Amygdala (tissue), 56 donors: ENCODE data around the gene ZFP64.
"Not testable (repeated sequence)": the region's sequence is repeated elsewhere in the genome, so short reads cannot be mapped to it uniquely, and the experiment has no call there.

Source experiments
- DNase-seq, 56 donors: peaks; one replicate each; lab custom pipeline; 2025; lab: John Stamatoyannopoulos, UW

Gene ZFP64

GRCh38 chr20:52167232-52167840 lies 24.2 kb downstream of the ZFP64 start:
- DNase-seq, result no peak

GRCh38 chr20:52166150-52166549 lies 25.4 kb downstream of the ZFP64 start:
- no peak for DNase-seq

- DNase-seq, result no peak
Observed at GRCh38 chr20:52160621-52161204, 30.9 kb downstream of the ZFP64 start.

GRCh38 chr20:52160049-52160570 lies 31.5 kb downstream of the ZFP64 start:
- no peak for DNase-seq

- DNase-seq, result no peak
Observed at GRCh38 chr20:52154575-52154974, 37.0 kb downstream of the ZFP64 start.

- DNase-seq, result no peak
Observed at GRCh38 chr20:52153896-52154295, 37.7 kb downstream of the ZFP64 start.

GRCh38 chr20:52152921-52153320 lies 38.7 kb downstream of the ZFP64 start:
- DNase-seq, result no peak

- DNase-seq, result no peak
Observed at GRCh38 chr20:52152416-52152815, 39.2 kb downstream of the ZFP64 start.

GRCh38 chr20:52150440-52151258 lies 40.9 kb downstream of the ZFP64 start:
- DNase-seq, result peak in 2 of 56 donors; percentile 11 to 22

GRCh38 chr20:52145587-52145986 lies 46.0 kb downstream of the ZFP64 start:
- no peak for DNase-seq

GRCh38 chr20:52143277-52143676 lies 48.3 kb downstream of the ZFP64 start:
- no peak for DNase-seq

GRCh38 chr20:52142757-52143156 lies 48.8 kb downstream of the ZFP64 start:
- DNase-seq, result no peak

- no peak for DNase-seq
Observed at GRCh38 chr20:52139986-52140385, 51.6 kb downstream of the ZFP64 start.

GRCh38 chr20:52137850-52138249 lies 53.7 kb downstream of the ZFP64 start:
- DNase-seq, result no peak

GRCh38 chr20:52133714-52134113 lies 57.9 kb downstream of the ZFP64 start:
- not testable (repeated sequence) for DNase-seq

GRCh38 chr20:52132337-52132736 lies 59.2 kb downstream of the ZFP64 start:
- DNase-seq, result no peak

- no peak for DNase-seq
Observed at GRCh38 chr20:52131048-52131643, 60.4 kb downstream of the ZFP64 start.

- DNase-seq, result no peak
Observed at GRCh38 chr20:52130406-52130805, 61.2 kb downstream of the ZFP64 start.

- DNase-seq, result no peak
Observed at GRCh38 chr20:52129611-52130010, 62.0 kb downstream of the ZFP64 start.

GRCh38 chr20:52127309-52127708 lies 64.3 kb downstream of the ZFP64 start:
- no peak for DNase-seq

GRCh38 chr20:52124821-52125220 lies 66.8 kb downstream of the ZFP64 start:
- no peak for DNase-seq
